COR-L47 (cell line): ENCODE results near the gene COL6A1.
"Not testable (repeated sequence)": the region's sequence is repeated elsewhere in the genome, so short reads cannot be mapped to it uniquely, and the experiment has no call there.

Experiments used
- DNase-seq: peaks from one replicate; lab custom pipeline; 2025; lab: John Stamatoyannopoulos, UW

Gene COL6A1

DNA sequence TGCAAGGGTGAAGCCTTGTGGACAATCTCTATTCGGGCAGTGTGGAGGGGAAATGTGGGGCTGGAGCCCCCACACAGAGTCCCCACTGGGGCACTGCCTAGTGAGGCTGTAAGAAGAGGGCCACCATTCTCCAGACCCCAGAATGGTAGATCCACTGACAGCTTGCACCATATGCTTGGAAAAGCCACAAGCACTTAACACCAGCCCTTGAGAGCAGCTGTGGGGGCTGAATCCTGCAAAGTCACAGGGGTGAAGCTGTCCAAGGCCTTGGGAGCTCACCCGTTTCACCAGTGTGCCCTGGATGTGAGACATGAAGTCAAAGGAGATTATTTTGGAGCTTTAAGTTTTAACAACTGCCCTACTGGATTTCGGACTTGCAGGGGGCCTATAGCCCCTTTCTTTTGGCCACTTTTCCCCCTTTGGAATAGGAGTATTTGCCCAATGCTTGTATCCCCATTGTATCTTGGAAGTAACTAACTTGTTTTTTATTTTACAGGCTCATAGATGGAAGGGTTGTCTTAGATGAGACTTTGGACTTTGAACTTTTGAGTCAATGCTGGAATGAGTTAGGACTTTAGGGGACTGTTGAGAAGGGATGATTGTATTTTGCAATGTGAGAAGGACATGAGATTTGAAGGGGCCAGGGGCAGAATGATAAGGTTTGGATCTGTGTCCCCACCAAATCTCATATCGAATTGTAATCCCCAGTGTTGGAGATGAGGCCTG lies 16.3 kb upstream of the COL6A1 start:
- no peak for DNase-seq

DNA sequence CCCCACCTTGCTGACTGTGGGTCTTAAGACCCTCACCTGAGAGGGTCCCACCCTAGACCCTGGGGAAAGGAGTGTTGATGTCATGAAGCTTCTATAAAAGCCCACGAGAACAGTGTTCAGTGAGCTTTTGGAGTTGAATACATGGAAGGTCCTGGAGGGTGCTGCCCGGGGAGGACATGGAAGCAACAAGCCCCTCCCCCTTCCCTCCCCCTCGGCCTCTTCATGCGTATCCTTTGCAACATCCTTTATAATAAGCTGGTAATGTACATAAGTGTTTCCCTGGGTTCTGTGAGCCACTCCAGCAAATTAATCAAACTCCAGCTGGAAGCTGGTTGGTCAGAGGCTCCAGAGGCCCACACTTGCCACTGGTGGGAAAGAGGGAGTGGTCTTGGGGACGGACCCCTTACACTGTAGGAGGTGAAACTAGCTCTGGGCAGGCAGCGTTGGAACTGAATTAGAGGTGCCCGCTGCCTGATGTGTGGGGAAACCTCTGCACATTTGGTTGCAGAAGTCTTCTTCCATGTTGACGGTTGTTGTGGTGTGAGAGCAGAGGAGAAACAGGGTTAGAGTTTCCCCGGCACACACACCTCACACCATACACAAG lies 14.7 kb upstream of the COL6A1 start:
- no peak for DNase-seq

DNA sequence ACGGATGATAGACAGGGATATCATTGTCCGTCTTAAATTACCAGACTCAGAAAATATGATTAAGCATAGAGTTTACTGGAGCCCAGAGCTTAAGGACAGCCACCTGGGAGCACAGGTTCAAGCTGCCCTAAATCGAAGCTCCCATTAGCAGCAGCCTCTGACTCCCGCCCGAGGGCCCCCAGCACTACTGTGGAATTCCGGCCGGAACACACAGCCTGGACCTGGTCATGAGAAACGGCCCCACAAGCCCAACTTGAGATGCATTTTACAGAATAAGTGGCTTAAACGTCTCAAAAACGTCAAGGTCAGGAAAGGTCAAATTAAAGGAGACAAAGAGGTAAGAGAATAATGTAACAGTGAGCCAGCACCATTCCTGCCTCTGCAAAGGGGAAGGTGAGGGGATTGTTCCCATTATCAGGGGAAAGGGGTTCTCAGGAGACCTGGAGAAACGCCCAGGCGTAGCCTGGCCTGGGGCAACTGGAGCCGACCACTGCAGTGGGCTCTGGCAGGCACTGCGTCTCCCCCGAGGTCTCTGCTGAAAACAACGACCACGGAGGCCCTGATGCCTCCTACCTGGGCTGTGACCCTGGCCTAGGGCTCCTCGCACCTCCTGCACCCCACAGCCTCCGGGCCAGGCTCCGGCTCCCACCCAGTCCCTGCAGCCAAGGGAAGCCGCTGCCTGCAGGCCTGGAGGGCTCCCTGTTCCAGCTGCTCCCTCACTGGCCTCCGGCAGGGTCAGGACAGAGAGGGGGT lies 11.5 kb upstream of the COL6A1 start:
- no peak for DNase-seq

DNA sequence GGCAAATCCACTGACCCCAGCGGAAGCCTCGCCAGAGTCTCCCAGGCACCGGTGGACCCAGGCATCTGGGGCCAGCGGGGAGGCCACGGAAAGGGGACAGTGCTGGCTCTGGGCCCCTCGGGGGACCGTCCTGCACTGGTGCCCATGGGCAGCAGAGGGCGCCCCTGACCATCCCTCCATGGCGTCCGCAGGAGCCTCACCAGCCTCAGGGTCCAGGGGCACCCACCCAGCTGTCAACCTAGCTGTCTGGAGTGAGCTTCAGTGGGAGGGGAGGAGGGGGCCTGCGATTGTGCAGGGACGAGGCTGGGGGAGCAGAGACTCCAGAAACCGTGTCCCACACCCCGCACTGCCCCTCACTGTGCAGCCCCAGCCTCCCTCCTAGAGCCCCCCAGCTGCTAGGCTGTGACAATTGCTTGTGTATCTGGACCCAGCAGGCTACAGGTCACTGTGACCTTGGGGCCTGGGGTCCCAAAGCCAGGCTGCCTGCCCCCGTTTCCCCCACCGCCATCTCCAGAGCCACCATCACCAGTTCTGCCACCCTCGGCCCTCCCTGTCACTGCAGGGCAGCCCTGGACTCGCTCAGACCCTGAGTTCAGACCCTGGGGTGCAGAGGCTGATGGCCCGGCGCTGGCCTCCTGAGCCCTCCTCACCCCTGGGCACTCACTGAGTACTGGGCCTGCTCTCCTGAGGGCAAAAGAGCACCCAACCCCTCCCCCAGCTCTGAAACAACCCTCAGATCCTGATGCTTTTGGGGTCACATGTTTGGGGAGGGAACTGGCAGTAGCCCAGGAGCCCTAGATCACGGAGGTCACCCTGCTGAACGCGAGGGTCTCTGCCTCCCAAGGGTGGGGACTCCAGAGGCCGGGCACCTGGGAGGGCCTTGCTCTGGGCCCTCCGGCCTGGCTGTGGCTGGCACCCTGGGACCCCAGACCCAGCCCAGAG lies 10.6 kb upstream of the COL6A1 start:
- DNase-seq: peak; percentile 39

DNA sequence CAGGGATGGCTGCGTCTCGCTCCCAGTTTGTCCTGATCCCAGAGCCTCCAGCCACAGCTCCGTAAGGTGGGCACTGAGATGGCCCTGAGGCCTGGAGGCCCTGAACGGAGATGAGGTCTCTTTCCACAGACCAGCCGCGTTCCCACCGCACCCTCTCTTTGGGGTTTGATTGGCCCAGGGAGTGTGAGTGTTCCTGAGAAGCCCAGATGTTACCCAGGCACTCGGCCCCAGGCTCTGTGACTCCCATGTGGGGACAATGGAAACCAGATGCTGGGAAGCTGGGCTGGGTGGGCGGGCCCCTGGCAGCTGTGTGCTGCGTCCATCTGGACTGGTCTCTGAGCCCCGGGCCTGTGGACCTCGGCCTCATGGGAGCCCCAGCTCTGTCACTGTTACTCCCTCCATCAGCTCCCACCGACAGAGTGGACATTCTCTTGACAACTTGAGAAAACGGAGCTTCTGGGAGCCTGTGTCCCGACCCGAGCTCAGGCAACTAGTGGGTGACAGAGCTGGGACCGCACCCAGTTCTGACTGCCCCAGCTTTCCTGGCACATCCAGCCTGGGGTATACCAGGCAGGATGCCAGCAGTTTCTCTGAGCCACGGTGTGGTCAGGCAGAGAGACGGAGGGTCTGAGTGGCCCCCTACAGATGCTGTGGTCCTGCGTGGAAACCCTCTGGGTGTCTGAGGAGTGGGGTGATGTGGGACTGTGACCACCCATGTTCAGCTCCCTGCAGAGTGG lies 9.8 kb upstream of the COL6A1 start:
- DNase-seq: no peak

DNA sequence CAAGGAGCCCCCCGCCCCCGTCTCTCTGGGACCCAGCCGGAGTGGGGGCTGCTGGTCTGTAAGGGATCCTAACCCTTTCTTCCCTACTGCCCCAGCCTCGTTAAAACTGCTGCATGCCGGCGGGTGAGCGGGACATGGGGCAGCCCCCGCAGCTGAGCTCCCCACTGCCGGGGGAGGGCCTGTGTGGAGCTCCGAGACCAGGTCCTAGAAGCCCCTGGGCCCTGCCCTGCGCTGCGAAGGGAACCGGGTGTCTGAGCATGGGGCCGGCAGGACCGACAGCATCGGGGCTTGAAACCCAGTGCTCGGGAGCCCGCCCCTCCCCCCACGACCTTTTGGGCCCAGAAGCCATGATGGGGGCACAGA lies 9.2 kb upstream of the COL6A1 start:
- DNase-seq: no peak

DNA sequence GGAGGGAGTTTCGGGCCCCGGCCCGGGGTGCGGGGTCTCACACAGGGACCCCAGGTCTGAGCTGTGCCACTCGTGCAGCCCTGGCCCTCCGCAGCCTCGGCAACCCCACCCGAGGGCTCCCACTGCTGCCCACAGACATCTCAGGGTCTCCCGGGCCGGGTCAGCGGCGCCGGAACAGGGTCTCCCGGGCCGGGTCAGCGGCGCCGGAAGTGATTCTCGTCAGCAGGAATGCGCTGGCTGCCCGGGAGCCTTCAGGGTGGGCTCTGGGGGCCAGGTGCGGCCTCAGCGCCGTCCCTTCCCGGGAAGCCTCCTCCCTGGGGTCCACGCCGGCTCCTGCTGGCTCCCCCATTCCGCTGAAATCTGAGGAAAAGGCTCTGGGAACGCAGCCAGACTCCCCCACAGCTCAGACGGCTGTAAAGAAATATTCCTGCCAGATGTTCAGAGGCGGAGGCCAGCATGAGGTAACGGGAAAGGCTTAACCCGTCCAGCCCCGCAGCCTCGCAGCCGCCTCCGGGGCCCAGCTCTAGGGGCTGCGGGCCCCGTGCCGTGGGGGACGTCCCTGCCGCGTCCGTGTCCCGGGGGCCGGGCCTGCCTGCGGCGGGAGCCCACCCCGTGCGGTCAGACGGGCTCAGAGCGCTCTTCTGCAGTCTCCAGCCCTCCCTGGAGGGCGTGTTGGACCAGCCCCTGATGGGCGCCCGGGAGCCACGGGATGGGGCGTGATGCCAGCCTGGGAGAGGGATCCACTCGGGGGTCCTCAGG lies 8.7 kb upstream of the COL6A1 start:
- DNase-seq: peak; percentile 45

DNA sequence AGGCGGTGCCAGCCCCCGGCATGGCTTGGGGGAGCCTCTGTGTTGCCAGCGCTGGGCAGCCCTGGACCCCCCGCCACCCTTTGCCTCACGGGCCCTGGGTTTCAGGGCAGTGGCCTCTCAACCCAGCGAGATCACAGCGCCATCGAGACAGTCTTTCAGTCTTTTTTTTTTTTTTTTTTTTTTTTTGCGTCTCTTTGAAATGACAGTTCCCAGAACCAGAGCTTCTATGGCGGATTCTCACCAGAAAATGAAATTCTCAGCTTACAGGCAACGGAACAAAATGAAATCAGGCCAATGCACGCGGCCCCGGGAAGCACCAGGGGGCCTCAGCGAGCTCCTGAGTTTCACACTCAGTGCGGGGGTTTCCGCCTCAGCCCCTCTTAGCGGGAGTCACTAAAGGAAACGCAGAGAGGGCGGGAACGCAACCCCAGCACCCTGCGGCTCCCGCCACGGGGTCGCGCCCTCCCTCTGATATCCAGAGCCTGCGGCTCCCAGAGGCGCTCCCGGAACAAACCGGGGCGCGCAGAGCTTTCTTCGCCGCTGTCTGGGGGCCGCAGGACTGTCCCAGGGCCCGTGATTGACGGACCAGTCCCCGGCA lies 8.0 kb upstream of the COL6A1 start:
- DNase-seq: peak; percentile 43

DNA sequence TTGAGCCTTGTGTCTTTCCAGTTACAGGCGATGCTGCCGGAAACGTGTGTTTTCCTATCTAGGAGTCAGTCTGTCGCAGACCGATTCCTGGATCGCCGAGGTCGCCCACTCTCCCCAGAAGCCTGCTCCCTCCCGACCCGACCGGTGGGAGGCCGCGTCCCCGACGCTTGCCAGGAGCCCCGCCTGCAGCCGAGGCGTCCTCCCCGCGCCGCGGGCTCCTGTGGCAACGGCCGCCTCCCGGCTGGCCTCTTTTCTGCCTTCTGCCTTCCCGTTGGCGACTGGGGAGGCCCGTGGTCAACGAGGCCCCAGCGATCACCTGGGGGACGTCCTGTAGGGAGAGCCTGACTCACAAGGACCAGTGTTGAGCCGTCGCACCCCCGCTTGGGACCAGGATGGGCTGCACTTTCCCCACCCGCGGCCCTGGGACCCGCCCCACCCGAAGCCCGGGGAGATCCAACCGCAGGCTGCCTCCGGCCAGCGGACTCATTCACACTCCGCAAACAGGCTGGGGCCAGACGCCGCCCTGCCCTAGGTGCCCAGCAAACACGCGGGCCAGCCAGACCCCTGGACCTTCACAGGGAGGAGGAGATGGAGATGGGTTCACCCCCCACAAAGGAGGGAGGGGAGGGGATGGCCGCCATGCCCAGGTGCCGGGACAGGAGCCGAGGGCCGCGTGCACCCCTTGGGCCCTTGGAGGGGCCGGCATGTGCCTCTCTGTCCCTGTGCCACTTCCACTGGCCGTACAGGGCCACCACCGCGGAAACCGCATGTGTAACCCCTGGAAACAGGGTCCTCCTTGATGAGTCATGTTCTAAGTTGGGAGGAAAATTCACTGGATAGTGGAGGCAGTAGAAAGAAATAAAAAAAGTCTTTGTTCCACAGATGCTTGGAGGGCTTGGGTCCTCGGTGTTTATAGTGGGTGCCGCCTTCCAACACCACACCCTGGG lies 7.2 kb upstream of the COL6A1 start:
- DNase-seq: no peak

DNA sequence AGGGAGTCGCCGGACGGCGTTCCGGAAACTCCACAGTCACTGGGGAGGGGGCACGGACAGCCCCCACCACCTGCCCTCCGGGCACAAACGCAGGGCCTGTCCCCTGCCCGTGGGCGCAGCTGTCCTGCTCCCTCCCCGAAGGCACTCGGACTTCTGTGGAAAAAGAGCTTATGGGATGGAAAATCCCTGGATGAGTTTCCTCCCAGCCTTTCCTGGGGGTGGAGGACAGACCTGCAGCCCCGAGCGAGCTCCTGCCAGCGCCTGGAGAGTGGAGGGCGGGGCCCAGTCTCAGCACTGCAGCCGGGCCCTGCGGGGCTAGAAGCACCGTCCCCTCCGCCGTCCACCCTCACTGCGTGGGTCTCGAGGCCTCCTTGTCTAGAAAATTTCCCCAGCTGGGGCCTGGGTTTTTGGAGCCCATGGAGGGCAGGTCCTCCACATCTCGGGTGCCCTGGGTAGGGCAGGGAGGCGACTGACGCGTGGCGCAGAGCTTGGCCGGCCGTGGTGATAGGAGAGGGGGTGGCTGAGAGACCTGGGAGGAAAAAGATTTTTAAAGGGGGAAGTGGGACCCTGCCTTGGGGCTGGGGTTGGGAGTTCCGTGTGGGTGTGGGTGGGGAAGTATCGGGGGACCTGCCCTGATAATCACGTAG lies 6.4 kb upstream of the COL6A1 start:
- DNase-seq: no peak

DNA sequence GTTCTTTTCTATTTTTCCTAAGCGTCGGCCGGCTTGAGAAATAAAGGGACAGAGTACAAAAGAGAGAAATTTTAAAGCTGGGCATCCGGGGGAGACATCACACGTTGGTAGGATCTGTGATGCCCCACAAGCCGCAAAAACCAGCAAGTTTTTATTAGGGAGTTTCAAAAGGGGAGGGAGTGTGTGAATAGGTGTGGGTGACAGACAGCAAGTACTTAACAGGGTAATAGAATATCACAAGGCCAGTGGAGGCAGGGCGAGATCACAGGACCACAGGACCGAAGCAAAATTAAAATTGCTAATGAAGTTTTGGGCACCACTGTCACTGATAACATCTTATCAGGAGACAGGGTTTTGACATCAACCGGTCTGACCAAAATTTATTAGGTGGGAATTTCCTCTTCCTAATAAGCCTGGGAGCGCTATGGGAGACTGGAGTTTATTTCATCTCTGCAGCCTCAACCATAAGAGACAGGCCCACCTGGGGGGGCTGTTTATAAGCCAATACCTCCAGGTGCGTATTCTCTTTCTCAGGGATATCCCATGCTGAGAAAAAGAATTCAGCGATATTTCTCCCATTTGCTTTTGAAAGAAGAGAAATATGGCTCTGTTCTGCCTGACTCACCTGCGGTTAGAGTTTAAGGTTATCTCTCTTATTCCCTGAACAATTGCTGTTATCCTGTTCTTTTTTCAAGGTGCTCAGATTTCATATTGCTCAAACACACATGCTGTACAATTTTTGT lies 5.7 kb upstream of the COL6A1 start:
- not testable (repeated sequence) for DNase-seq

DNA sequence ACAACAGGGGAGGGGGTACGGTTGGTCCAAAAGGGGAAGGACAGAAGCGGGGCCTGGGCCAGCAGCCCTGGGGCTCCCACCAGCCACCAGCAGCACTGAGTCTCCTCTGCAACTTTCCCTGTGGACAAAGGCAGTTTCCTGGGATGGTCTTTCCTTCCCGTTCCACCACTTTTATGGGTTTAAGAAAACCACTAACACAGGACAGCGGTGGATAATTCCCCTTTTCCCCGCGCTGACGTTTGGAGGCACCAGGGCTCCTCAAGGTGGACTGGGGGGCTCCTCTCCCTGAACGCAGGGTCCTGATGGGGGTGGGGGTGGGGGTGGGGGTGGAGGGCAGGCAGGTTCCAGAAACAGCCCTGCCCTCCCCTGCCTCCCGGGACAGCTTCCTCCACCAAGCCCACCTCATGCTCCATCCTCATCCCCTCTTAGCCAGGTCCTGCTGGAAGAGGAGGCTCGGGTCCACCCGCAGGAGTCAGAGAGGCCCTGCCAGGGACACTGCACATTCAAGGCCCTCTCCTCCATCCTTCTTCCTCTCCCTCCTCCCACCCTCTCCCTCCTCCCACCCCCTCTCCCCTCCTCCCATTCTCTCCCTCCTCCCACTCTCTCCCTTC lies 4.8 kb upstream of the COL6A1 start:
- no peak for DNase-seq

DNA sequence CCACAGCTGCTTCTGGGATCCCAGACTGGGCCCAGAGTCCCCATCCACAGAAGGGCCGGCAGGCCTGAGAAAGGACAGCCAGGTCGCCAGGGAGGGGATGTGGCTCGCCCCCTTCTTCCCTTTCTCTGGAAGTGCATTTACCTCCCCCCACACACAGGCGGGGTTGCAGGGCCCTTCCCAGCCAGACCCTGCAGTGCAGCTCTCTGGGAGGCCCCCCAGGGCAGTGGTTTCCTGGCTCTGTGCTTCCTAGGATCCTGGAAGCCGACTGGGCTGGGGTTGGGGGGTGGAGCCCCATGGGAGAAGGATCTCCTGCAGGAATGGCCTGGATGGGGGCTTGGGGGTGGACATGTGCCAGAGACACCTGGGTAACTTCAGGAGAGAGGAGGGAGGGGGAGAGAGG lies 4.2 kb upstream of the COL6A1 start:
- no peak for DNase-seq

DNA sequence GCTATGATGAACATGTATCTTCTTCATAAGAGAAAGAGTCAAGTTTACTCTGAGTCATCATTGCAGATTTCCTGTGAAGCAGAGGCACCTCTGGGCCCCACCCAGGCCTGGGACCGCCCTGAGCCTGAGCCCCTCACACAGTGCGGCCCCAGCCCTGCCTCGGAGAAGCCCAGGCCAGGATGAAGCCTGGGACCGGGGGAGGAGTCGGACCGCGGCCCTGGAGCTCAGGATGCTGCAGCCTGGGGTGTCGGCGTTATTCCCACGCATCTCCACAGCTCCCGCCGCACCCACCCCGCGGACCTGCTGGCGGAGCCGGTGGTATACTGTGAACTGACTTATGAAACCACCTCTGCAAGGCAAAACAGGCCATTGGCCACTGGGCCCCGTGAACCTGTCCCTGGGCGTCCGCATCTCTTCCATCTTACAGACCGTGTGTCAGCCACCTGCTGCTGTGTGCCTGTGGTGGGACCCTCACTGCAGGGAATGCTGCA lies 2.4 kb upstream of the COL6A1 start:
- DNase-seq: no peak

DNA sequence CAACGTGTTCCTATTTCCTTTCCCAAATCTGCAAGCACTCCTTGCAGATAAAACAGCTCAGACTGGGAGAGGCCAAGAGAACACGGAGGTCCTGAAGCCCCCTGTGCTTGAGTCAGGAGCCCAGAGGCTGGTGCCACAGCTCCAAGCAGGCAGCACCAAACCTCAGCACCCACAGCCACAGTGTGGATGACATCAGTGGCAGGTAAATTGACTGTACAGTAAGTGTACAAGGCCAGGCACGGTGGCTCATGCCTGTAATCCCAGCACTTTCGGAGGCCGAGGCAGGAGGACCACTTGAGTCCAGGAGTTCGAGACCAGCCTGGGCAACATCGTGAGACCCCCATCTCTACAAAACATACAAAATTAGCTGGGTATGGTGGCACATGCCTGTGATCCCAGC lies 1.9 kb upstream of the COL6A1 start:
- no peak for DNase-seq

DNA sequence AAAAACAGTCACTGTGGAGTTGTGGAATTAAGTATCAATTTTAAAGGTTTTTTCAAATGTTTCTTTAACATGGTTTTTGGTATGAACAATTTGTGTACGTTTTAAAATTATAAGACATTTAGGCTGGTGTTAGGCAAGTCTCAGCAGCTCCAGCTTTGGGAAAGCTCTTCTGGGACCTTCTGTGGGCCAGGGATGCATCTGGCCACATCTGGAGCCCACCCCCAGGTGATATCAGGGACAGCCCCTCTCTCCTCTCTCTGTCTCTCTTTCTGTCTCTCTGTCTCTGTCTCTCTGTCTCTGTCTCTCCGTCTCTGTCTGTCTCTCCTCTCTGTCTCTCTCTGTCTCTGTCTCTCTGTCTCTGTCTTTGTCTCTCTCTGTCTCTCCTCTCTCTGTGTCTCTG lies 1.3 kb upstream of the COL6A1 start:
- no peak for DNase-seq

DNA sequence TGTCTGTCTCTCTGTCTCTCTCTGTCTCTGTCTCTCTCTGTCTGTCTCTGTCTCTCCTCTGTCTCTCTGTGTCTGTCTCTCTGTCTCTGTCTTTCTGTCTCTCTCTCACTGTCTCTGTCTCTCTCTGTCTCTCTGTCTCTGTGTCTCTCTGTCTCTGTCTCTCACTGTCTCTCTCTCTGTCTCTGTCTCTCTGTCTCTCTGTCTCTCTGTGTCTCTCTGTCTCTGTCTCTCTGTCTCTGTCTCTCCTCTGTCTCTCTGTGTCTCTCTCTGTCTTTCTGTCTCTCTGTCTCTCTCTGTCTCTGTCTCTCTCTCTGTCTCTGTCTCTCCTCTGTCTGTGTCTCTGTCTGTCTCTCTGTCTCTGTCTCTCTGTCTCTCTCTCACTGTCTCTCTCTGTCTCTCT lies 873 bp upstream of the COL6A1 start:
- DNase-seq: no peak
